ENCODE data around the gene RAB3GAP2.
"Not testable (repeated sequence)": the region's sequence is repeated elsewhere in the genome, so short reads cannot be mapped to it uniquely, and the experiment has no call there.

Gene RAB3GAP2

GRCh38 chr1:220195701-220196100 is 76.6 kb downstream of the RAB3GAP2 start:
- no peak for DNase-seq (ENCODE audit: low read depth in 2 of 2)

DNA sequence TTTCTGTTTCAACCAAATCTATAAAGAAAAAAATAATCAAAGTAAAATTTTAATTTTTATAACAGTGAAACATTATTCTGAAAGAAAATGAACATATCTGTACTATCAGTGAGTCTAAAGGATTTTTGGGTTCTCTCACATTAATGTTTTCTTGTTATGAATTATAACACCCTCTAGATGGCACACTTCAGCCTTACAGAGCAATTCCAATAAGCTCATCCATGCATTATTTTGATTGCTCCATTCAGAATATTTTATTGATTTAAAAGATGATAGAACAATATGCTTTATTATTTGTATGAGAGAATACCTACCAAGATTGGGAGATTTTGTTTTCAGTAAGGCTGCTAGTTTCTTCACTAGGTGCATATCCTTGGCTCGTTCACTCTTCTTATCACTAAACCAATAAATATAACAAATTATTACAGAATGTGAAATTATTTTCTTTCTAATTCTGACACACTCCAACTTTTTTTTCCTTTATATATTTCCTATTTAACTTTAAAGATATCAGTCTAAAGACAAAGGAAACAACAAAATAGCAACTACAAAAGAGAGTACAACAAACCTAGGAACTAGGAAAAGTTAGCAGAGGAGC is 82.4 kb downstream of the RAB3GAP2 start:
- DNase-seq (ENCODE audit: low read depth in 2 of 2): no peak

- no peak for DNase-seq (ENCODE audit: low read depth in 2 of 2)
Observed at GRCh38 chr1:220188538-220188937, 83.7 kb downstream of the RAB3GAP2 start.

- no peak for DNase-seq (ENCODE audit: low read depth in 2 of 2)
Observed at GRCh38 chr1:220186752-220187151, 85.5 kb downstream of the RAB3GAP2 start.

GRCh38 chr1:220184506-220184905 is 87.7 kb downstream of the RAB3GAP2 start:
- DNase-seq (ENCODE audit: low read depth in 2 of 2): no peak

- no peak for DNase-seq (ENCODE audit: low read depth in 2 of 2)
Observed at GRCh38 chr1:220182656-220183055, 89.6 kb downstream of the RAB3GAP2 start.

DNA sequence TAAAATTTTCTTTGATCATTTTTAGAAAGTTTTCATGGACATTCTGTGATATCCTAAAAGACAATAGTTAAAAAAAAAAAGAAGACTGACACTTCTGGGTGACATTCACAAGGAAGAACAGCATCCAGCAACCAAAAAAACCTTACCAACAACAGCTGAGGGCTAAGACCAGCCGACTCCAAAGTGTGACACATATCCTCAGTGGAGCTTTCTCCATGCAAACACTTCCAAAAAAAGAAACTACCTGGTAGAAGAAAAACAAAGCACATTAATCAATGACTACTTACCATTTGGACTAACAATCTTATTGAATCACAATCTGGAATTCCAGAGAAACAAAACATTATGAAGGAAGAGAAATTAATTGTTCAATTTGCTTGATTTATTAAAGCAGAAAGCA is 90.1 kb downstream of the RAB3GAP2 start:
- DNase-seq (ENCODE audit: low read depth in 2 of 2): no peak

- no peak for DNase-seq (ENCODE audit: low read depth in 2 of 2)
Observed at GRCh38 chr1:220176540-220176939, 95.7 kb downstream of the RAB3GAP2 start.

DNA sequence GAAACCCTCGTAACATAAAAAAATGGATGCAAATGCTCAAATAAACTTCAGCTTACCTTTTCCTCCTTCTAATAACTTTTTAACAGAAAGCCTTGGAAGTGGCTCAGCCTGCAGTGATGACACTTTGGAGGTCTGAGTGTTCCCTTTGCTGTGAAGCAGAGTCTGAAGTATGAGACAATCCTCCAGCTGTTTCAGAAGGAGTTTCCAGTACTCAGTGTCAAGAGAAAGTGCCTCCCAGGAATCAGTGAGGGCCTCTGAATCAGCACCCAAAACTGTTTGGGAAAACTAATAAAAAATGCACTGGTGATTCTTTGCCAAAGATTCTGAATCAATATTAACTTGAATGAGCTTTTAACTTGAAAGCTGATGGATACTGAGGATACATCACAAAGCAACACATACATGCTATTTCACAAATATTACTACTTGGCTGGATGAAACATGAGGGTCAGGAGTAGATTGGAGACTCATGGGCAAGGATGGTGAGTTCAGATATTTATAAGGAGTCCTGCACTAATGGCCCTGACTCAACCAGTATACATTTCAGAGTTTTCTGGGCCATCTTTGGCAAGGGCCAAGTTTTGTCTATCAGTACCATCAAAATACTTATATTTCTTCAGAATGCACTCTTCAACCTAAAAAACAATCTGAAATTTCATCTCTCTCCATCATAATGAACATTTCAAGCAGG is 101.3 kb downstream of the RAB3GAP2 start:
- DNase-seq (ENCODE audit: low read depth in 2 of 2): no peak

- not testable (repeated sequence) for DNase-seq (ENCODE audit: low read depth in 2 of 2)
Observed at GRCh38 chr1:220169887-220170286, 102.4 kb downstream of the RAB3GAP2 start.

GRCh38 chr1:220166853-220167252 is 105.4 kb downstream of the RAB3GAP2 start:
- no peak for DNase-seq (ENCODE audit: low read depth in 2 of 2)

GRCh38 chr1:220164517-220164916 is 107.7 kb downstream of the RAB3GAP2 start:
- no peak for DNase-seq (ENCODE audit: low read depth in 2 of 2)

- DNase-seq (ENCODE audit: low read depth in 2 of 2): no peak
Observed at GRCh38 chr1:220164116-220164515, 108.1 kb downstream of the RAB3GAP2 start.

GRCh38 chr1:220160027-220160426 is 112.2 kb downstream of the RAB3GAP2 start:
- no peak for DNase-seq (ENCODE audit: low read depth in 2 of 2)

GRCh38 chr1:220159041-220159440 is 113.2 kb downstream of the RAB3GAP2 start:
- no peak for DNase-seq (ENCODE audit: low read depth in 2 of 2)

- not testable (repeated sequence) for DNase-seq (ENCODE audit: low read depth in 2 of 2)
Observed at GRCh38 chr1:220158530-220158929, 113.7 kb downstream of the RAB3GAP2 start.

GRCh38 chr1:220157738-220158137 is 114.5 kb downstream of the RAB3GAP2 start:
- DNase-seq (ENCODE audit: low read depth in 2 of 2): no peak

GRCh38 chr1:220156620-220157146 is 115.6 kb downstream of the RAB3GAP2 start:
- DNase-seq (ENCODE audit: low read depth in 2 of 2): no peak

DNA sequence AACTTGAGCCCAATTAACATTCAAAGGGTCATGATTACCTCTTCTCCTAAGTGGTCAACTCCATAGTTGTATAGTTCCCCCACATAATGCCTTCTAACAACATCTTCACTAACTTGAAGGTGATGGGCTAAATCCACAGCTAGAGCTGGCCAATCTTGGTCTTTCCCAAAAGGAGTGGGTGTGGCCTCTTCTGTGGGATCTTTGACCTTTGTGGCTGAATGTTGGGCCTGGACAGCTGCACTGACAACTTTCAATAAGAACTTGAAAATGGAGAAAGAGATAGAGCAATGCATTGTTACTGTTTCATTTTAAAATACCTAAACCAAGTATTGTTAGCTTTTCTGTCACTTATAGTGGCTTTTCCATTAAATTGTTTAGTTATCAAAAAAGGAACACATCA is 119.1 kb downstream of the RAB3GAP2 start:
- DNase-seq (ENCODE audit: low read depth in 2 of 2): no peak

- DNase-seq (ENCODE audit: low read depth in 2 of 2): no peak
Observed at GRCh38 chr1:220151454-220151853, 120.8 kb downstream of the RAB3GAP2 start.

DNA sequence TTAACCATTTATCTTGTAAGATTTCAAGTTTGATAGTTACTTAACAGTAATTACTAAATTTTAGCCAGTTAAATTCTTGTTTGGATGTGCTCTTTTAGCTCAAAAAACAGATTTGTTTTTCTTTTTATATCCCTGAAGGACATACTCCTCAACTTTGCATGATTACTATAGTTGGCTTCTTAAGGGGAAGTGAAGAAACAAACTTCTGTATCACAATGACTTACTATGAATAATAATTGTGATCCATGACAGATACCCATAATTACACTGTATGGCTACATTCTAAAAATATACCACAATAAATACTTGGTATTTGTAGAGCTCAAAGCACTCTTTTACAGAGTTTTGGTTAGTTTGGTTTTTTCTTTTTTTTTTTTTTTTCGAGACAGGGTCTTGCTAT is 122.5 kb downstream of the RAB3GAP2 start:
- no peak for DNase-seq (ENCODE audit: low read depth in 2 of 2)

GRCh38 chr1:220144051-220144450 is 128.2 kb downstream of the RAB3GAP2 start:
- DNase-seq (ENCODE audit: low read depth in 2 of 2): no peak

GRCh38 chr1:220139966-220140365 is 132.3 kb downstream of the RAB3GAP2 start:
- no peak for DNase-seq (ENCODE audit: low read depth in 2 of 2)
